Erythroblast (primary cell): ENCODE results near the gene KCNE3.

ENCODE experiments used
- GATA1 ChIP-seq: IDR thresholded peaks from 2 replicates; pipeline ENCODE4 v1.6.1; 2011; ENCODE audit warnings: low read depth, mild to moderate bottlenecking, control low read depth, low read length, moderate library complexity
- POLR2A ChIP-seq: IDR thresholded peaks from 2 replicates; pipeline ENCODE4 v1.6.1; 2011; ENCODE audit warnings: mild to moderate bottlenecking, low read length

- TF ChIP-seq POLR2A (no peak), GATA1 (no peak)
Measured at GRCh38 chr11:74485868-74486267, 18.5 kb upstream of the KCNE3 start.
